H9 (cell line): Measurements from ENCODE around the gene NDUFV2. TPM values are rescaled to one million over a fixed set of nuclear protein-coding genes. Genes with fewer than 3 reads are reported as not detected.

Source experiments
- DNase-seq: peaks from one replicate; pipeline ENCODE4 v3.0.0-alpha.2; 2017
- H2AFZ ChIP-seq: one replicate; pipeline ENCODE4 v1.6.1; 2013; ENCODE audit warnings: mild to moderate bottlenecking, low read length, control low read depth, moderate library complexity
- H2AK5ac ChIP-seq: 2 replicates; pipeline ENCODE4 v1.6.1; 2013; ENCODE audit warnings: low read length, control low read depth, mixed read lengths; ENCODE audit not compliant: insufficient read length
- H2BK120ac ChIP-seq: one replicate; pipeline ENCODE4 v1.6.1; 2013; ENCODE audit warnings: low read depth, mild to moderate bottlenecking, low read length, control low read depth, inconsistent platforms; ENCODE audit not compliant: poor library complexity, severe bottlenecking
- H2BK12ac ChIP-seq: 2 replicates; pipeline ENCODE4 v1.6.1; 2013; ENCODE audit warnings: low read length, control low read depth, mixed read lengths, low read depth; ENCODE audit not compliant: insufficient read length
- H2BK15ac ChIP-seq: 2 replicates; pipeline ENCODE4 v1.6.1; 2013; ENCODE audit warnings: low read depth, low read length, control low read depth
- H2BK20ac ChIP-seq: one replicate; pipeline ENCODE4 v1.6.1; 2013; ENCODE audit warnings: low read depth, mild to moderate bottlenecking, low read length, control low read depth, inconsistent platforms; ENCODE audit not compliant: poor library complexity, severe bottlenecking
- H2BK5ac ChIP-seq: 2 replicates; pipeline ENCODE4 v1.6.1; 2013; ENCODE audit warnings: low read length, control low read depth, mixed read lengths; ENCODE audit not compliant: insufficient read length
- H3K14ac ChIP-seq: 2 replicates; pipeline ENCODE4 v1.6.1; 2013; ENCODE audit warnings: low read length, control low read depth; ENCODE audit not compliant: insufficient read depth
- H3K18ac ChIP-seq: 2 replicates; pipeline ENCODE4 v1.6.1; 2013; ENCODE audit warnings: low read depth, mild to moderate bottlenecking, mixed read lengths, low read length, control low read depth; ENCODE audit not compliant: insufficient read length
- H3K23ac ChIP-seq: 2 replicates; pipeline ENCODE4 v1.6.1; 2013; ENCODE audit warnings: low read length, control low read depth, mixed read lengths, low read depth; ENCODE audit not compliant: insufficient read length
- H3K23me2 ChIP-seq: 2 replicates; pipeline ENCODE4 v1.6.1; 2013; ENCODE audit warnings: low read depth, mild to moderate bottlenecking, mixed read lengths, low read length, control low read depth; ENCODE audit not compliant: insufficient read length, poor library complexity, severe bottlenecking
- H3K27ac ChIP-seq: 2 replicates; pipeline ENCODE4 v1.5.1; 2013; ENCODE audit warnings: low read length, control low read depth, mixed read lengths, low read depth; ENCODE audit not compliant: insufficient read length
- H3K27me3 ChIP-seq: 2 replicates; pipeline ENCODE4 v1.6.1; 2013; ENCODE audit warnings: low read length, control low read depth, inconsistent platforms; ENCODE audit not compliant: insufficient read depth
- H3K4ac ChIP-seq: 2 replicates; pipeline ENCODE4 v1.6.1; 2013; ENCODE audit warnings: low read depth, mild to moderate bottlenecking, control low read depth, inconsistent platforms, low read length, moderate library complexity
- H3K4me1 ChIP-seq: 2 replicates; pipeline ENCODE4 v1.6.1; 2013; ENCODE audit warnings: low read length, control low read depth, inconsistent platforms; ENCODE audit not compliant: insufficient read depth
- H3K4me2 ChIP-seq: 2 replicates; pipeline ENCODE4 v1.6.1; 2013; ENCODE audit warnings: low read length, control low read depth, mixed read lengths; ENCODE audit not compliant: insufficient read length, insufficient read depth
- H3K56ac ChIP-seq: 2 replicates; pipeline ENCODE4 v1.6.1; 2013; ENCODE audit warnings: low read depth, mild to moderate bottlenecking, mixed read lengths, low read length, control low read depth; ENCODE audit not compliant: insufficient read length
- H3K79me1 ChIP-seq: 2 replicates; pipeline ENCODE4 v1.6.1; 2013; ENCODE audit warnings: low read depth, mild to moderate bottlenecking, moderate library complexity, low read length, control low read depth, inconsistent platforms; ENCODE audit not compliant: insufficient read depth, poor library complexity, severe bottlenecking
- H3K79me2 ChIP-seq: 2 replicates; pipeline ENCODE4 v1.6.1; 2013; ENCODE audit warnings: low read length, control low read depth, inconsistent platforms; ENCODE audit not compliant: insufficient read depth
- H3K9ac ChIP-seq: 2 replicates; pipeline ENCODE4 v1.6.1; 2013; ENCODE audit warnings: low read length, control low read depth, mixed read lengths; ENCODE audit not compliant: insufficient read length; ENCODE audit errors: extremely low read depth
- H3K9me3 ChIP-seq: one replicate; pipeline ENCODE4 v1.6.1; 2013; ENCODE audit warnings: low read depth, low read length, inconsistent platforms; ENCODE audit not compliant: control insufficient read depth
- H3T11ph ChIP-seq: one replicate; pipeline ENCODE4 v1.6.1; 2013; ENCODE audit warnings: mild to moderate bottlenecking, low read length, control low read depth, inconsistent platforms
- H4K20me1 ChIP-seq: one replicate; pipeline ENCODE4 v1.6.1; 2013; ENCODE audit not compliant: control insufficient read depth, insufficient read length, insufficient read depth
- H4K5ac ChIP-seq: 2 replicates; pipeline ENCODE4 v1.6.1; 2013; ENCODE audit warnings: low read depth, mild to moderate bottlenecking, mixed read lengths, low read length, control low read depth; ENCODE audit not compliant: insufficient read length
- H4K8ac ChIP-seq: replicated peaks from 2 replicates; pipeline ENCODE4 v1.6.1; 2013; ENCODE audit warnings: low read length, control low read depth, mixed read lengths, low read depth; ENCODE audit not compliant: insufficient read length
- H4K91ac ChIP-seq: 2 replicates; pipeline ENCODE4 v1.6.1; 2013; ENCODE audit warnings: low read depth, mild to moderate bottlenecking, moderate library complexity, mixed read lengths, low read length, control low read depth; ENCODE audit not compliant: insufficient read length
- H3K27ac Mint-ChIP-seq, 3 experiments: 2 replicates in 2 of 3; 3 replicates in 1 of 3; pipeline ENCODE4 v1.8.0; 2020 to 2021; ENCODE audit warnings: mixed read lengths in 3 of 3, mild to moderate bottlenecking in 1 of 3, moderate library complexity in 1 of 3
- H3K27me3 Mint-ChIP-seq: 2 replicates; pipeline ENCODE4 v1.8.0; 2021; ENCODE audit warnings: low read depth, mild to moderate bottlenecking, moderate library complexity, mixed read lengths
- H3K36me3 Mint-ChIP-seq, 3 experiments: 2 replicates in 2 of 3; 3 replicates in 1 of 3; pipeline ENCODE4 v1.8.0; 2020 to 2021; ENCODE audit warnings: low read depth in 3 of 3, mixed read lengths in 3 of 3; ENCODE audit not compliant: insufficient read depth in 1 of 3
- H3K4me1 Mint-ChIP-seq, 2 experiments: 2 replicates each; pipeline ENCODE4 v1.8.0; 2020; ENCODE audit warnings: mixed read lengths in 2 of 2
- H3K4me3 Mint-ChIP-seq, 2 experiments: 2 replicates in 1 of 2; 3 replicates in 1 of 2; pipeline ENCODE4 v1.8.0; 2020 to 2021; ENCODE audit warnings: mild to moderate bottlenecking in 2 of 2, mixed read lengths in 2 of 2, moderate library complexity in 1 of 2
- H3K9me3 Mint-ChIP-seq, 2 experiments: 2 replicates in 1 of 2; 3 replicates in 1 of 2; pipeline ENCODE4 v1.8.0; 2020; ENCODE audit warnings: mild to moderate bottlenecking in 2 of 2, mixed read lengths in 2 of 2, moderate library complexity in 1 of 2
- CTCF ChIP-seq: fragments of 200-600 bp; sonication (generic); conservative IDR thresholded peaks from 3 replicates; pipeline ENCODE4 v1.8.0; 2021; ENCODE audit warnings: antibody characterized with exemption, mild to moderate bottlenecking
- WGBS: extraction: QIAGEN DNeasy Blood & Tissue Kit; methylation state at CpG from one replicate; pipeline ENCODE4 v1.1.7; 2013; ENCODE audit warnings: missing lambda C conversion rate, low lambda C conversion rate, mixed read lengths; ENCODE audit not compliant: insufficient read length; ENCODE audit errors: extremely low coverage; 5-methylcytosine and 5-hydroxymethylcytosine counted together
- total RNA-seq: library from RNA; stranded (reverse); gene quantifications from 2 replicates; pipeline ENCODE4 v1.2.1, GENCODE V29; 2021

Gene NDUFV2
- total RNA-seq, 1 experiment from 2014 or later: 206 TPM

- no CpG with 5 or more reads among the region's 4 CpGs for WGBS
- H3K79me2 ChIP-seq: no peaks in the 10 kb centered on the region
- no peaks in the 10 kb centered on the region; a peak in 1 of 7 replicates for H3K36me3 Mint-ChIP-seq
Observed at GRCh38 chr18:9066358-9066757, 36.1 kb upstream of the NDUFV2 start.

More at GRCh38 chr18:9066358-9066757, 36.1 kb upstream of the NDUFV2 start:
- Histone ChIP-seq H4K91ac (no peak overlapping the region), H3K56ac (no peak overlapping the region), H4K5ac (no peak overlapping the region), H3K27ac (no peak overlapping the region), H2BK5ac (no peak overlapping the region), H3K23me2 (no peaks in the 10 kb centered on the region), H4K8ac (no peak overlapping the region), H3K4me2 (no peak overlapping the region), H4K20me1 (no peaks in the 10 kb centered on the region), H2AK5ac (no peak overlapping the region), H3K79me1 (no peaks in the 10 kb centered on the region), H3T11ph (no peak overlapping the region), H2BK20ac (no peak overlapping the region), H2BK120ac (no peak overlapping the region), H3K18ac (no peak overlapping the region), H3K4ac (no peak overlapping the region), H3K9ac (no peak overlapping the region), H3K27me3 (no peaks in the 10 kb centered on the region), H3K23ac (no peak overlapping the region), H2BK15ac (no peak overlapping the region), H3K14ac (no peak overlapping the region), H2AFZ (no peak overlapping the region), H3K4me1 (no peaks in the 10 kb centered on the region), H2BK12ac (no peak overlapping the region), H3K9me3 (no peaks in the 10 kb centered on the region)
- no peak for DNase-seq
- no peak for TF ChIP-seq CTCF
- H3K27me3 Mint-ChIP-seq: no peaks in the 10 kb centered on the region
- peaks cover 5 to 6% of the 10 kb centered on the region in 2 experiments for H3K4me1 Mint-ChIP-seq
- no peak overlapping the region for H3K4me3 Mint-ChIP-seq
- no peaks in the 10 kb centered on the region for H3K9me3 Mint-ChIP-seq
- H3K27ac Mint-ChIP-seq: no peak overlapping the region
